ENCODE data around the gene HLA-DPB1. TPM values are rescaled to one million over a fixed set of nuclear protein-coding genes. Genes with fewer than 3 reads are reported as not detected.
A peak's percentile ranks its signal among the peaks of the same experiment; 100 is the strongest.
"Not testable (repeated sequence)": the region's sequence is repeated elsewhere in the genome, so short reads cannot be mapped to it uniquely, and the experiment has no call there.

HLA-DPB1 gene
- total RNA-seq, 2 experiments from 2014 or later, result 43.4 to 44.7 TPM

- Mint-ChIP-seq H3K36me3 (peaks cover 5% of the 10 kb centered on the region), H3K9me3 (peaks cover 19% of the 10 kb centered on the region), H3K4me3 (no peak overlapping the region), H3K4me1 (peaks cover 3% of the 10 kb centered on the region), H3K27me3 (peaks cover 23% of the 10 kb centered on the region), H3K27ac (no peak overlapping the region)
- POLR2A ChIA-PET, result no interaction called here
- DNase-seq (no peak), ATAC-seq (ENCODE audit: low read depth) (no peak)
Observed at GRCh38 chr6:33095681-33096080, 19.9 kb downstream of the HLA-DPB1 start.

DNA sequence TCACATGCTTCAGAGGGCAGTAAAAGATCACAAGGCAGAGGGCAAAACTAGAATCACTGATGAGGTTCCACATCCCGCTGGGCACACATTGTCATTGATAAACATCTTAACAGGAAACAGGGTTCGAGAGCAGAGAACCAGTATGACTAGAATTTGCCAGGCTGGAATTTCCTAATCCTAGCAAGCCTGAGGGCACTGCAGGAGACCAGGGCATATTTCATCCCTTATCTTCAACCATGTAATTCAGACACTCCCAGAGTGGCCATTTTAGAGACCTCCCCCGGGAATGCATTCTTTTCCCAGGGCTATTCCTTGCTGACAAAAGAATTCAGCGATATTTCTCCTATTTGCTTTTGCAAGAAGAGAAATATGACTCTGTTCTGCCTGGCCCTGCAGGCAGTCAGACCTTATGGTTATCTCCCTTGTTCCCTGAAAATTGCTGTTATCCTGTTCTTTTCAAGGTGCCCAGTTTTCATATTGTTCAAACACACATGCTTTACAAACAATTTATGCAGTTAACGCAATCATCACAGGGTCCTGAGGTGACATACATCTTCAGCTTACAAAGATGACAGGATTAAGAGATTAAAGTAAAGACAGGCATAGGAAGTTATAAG, 25.4 kb downstream of the HLA-DPB1 start:
- H3K36me3 Mint-ChIP-seq; POLR2A ChIA-PET; H3K27ac Mint-ChIP-seq; DNase-seq; ATAC-seq (ENCODE audit: low read depth); H3K4me1 Mint-ChIP-seq; H3K4me3 Mint-ChIP-seq: not testable (repeated sequence)
- H3K27me3 Mint-ChIP-seq, result peaks cover 46% of the 10 kb centered on the region
- H3K9me3 Mint-ChIP-seq, result peaks cover 34% of the 10 kb centered on the region

- POLR2A ChIA-PET, result no interaction called here
- Mint-ChIP-seq H3K27ac (no peak overlapping the region), H3K9me3 (peaks cover 23% of the 10 kb centered on the region), H3K4me3 (no peak overlapping the region), H3K4me1 (peaks cover 4% of the 10 kb centered on the region), H3K27me3 (peaks cover 51% of the 10 kb centered on the region), H3K36me3 (peaks cover 2% of the 10 kb centered on the region)
- no peak for ATAC-seq (ENCODE audit: low read depth)
- no peak for DNase-seq
Observed at GRCh38 chr6:33103776-33104175, 28.0 kb downstream of the HLA-DPB1 start.

GRCh38 chr6:33104887-33105286, 29.1 kb downstream of the HLA-DPB1 start:
- H3K4me1 Mint-ChIP-seq, result peaks cover 4% of the 10 kb centered on the region
- H3K27ac Mint-ChIP-seq, result no peak overlapping the region
- H3K27me3 Mint-ChIP-seq, result peaks cover 59% of the 10 kb centered on the region
- H3K4me3 Mint-ChIP-seq, result no peak overlapping the region
- no peak for ATAC-seq (ENCODE audit: low read depth)
- no peaks in the 10 kb centered on the region for H3K36me3 Mint-ChIP-seq
- H3K9me3 Mint-ChIP-seq, result peaks cover 21% of the 10 kb centered on the region
- POLR2A ChIA-PET, result no interaction called here
- no peak for DNase-seq

DNA sequence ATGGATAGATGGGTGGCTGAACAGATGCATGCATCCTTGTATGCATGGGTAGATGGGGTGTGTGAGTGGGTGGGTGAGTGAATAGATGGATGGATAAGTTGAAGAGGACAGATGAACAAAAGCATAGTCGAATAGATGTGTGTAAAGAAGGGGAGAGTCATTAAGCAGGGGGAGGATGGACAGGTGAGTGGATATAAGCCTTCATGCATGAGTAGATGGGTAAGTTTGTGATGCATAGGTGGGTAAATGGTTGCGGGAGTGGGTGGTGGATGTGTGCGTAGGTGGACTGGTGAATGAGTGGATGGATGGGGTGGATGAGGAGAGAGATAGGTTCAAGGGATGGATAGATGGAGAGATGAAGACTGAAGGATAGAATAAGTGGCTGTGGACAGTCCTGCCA, 29.6 kb downstream of the HLA-DPB1 start:
- Mint-ChIP-seq H3K27ac (no peak overlapping the region), H3K27me3 (peaks cover 64% of the 10 kb centered on the region), H3K4me1 (peaks cover 4% of the 10 kb centered on the region), H3K9me3 (peaks cover 18% of the 10 kb centered on the region), H3K36me3 (no peaks in the 10 kb centered on the region), H3K4me3 (no peak overlapping the region)
- DNase-seq, result no peak
- POLR2A ChIA-PET, result no interaction called here
- no peak for ATAC-seq (ENCODE audit: low read depth)

DNA sequence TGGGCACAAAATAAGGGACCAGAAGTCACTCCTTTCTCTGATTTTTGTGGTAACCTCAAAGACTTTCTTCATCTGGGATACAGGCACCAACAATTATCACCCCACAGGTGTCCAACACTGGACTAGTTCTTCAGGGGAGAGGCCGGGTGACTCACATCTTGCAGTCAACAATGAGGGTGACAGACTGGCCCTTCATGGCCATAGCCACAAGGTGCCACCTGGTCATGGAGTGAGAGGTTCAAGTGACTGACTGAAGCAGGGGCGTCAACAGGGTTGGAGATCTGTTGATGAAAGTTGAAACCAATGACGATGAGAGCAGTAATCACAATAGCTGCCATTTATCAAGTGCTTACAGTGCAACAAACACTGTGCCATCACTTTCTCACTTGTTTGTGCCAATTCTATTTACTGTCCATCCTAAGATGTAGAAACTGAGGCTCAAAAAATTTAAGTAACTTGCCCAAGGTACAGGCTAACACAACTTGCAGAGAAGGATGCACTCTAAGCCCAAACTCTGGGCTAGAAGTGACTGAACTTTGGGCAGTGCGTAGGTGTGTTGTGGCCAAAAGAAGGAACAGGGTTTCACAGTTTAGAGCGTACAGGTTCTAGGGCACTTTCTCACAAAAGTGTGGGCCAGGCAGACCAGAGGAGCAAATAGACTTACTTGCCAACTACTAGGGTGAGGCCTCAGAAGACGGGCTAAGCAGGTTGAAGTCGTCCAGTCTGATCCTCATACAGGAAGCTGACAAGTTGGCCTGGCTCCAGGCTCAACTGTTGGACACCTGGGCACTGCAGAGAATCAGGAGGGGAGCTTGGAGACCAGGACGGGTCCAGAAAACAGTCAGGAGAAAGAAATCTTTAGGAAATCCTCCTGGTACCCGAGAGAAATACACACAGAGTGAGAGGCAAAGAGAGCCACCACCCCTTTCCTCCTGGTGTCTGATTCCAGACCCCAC, 30.4 kb downstream of the HLA-DPB1 start:
- POLR2A ChIA-PET, result no interaction called here

GRCh38 chr6:33107641-33108040, 31.9 kb downstream of the HLA-DPB1 start:
- Mint-ChIP-seq H3K36me3 (no peaks in the 10 kb centered on the region), H3K4me3 (no peak overlapping the region), H3K4me1 (peaks cover 4% of the 10 kb centered on the region), H3K9me3 (peaks cover 2% of the 10 kb centered on the region), H3K27ac (no peak overlapping the region), H3K27me3 (peaks cover 71% of the 10 kb centered on the region)
- DNase-seq (no peak), ATAC-seq (ENCODE audit: low read depth) (no peak)
- POLR2A ChIA-PET, result no interaction called here

More for the DNA sequence above, 30.4 kb downstream of the HLA-DPB1 start:
- no peak overlapping the region for H3K4me3 Mint-ChIP-seq
- ATAC-seq (ENCODE audit: low read depth), result no peak
- peaks cover 67% of the 10 kb centered on the region for H3K27me3 Mint-ChIP-seq
- H3K27ac Mint-ChIP-seq, result no peak overlapping the region
- peaks cover 12% of the 10 kb centered on the region for H3K9me3 Mint-ChIP-seq
- no peak for DNase-seq
- no peaks in the 10 kb centered on the region for H3K36me3 Mint-ChIP-seq
- H3K4me1 Mint-ChIP-seq, result peaks cover 4% of the 10 kb centered on the region

DNA sequence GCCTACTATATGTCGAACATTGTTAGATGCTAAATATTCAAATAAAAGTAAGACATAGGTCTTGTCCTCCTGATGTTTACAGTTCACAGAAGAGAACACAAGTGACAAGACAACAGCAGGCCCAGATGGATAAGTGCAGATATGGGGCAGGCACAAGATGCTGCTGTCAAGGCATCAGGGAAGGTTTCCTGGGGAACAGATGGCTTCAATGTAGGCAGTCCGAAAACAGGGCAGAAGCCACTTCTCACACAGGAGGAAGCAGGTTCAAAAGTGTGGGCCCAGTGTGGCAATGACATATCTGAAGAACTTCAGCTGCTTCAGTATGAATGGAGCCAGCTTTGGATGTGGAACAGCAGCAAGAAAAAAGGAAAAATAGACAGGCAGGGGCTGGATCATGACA, 32.5 kb downstream of the HLA-DPB1 start:
- peaks cover 72% of the 10 kb centered on the region for H3K27me3 Mint-ChIP-seq
- H3K4me1 Mint-ChIP-seq, result peaks cover 4% of the 10 kb centered on the region
- H3K27ac Mint-ChIP-seq, result no peak overlapping the region
- DNase-seq, result no peak
- H3K36me3 Mint-ChIP-seq, result no peaks in the 10 kb centered on the region
- no peak overlapping the region for H3K4me3 Mint-ChIP-seq
- ATAC-seq (ENCODE audit: low read depth), result no peak
- H3K9me3 Mint-ChIP-seq, result peaks cover 2% of the 10 kb centered on the region
- POLR2A ChIA-PET, result no interaction called here

- Mint-ChIP-seq H3K36me3 (no peaks in the 10 kb centered on the region), H3K4me3 (no peak overlapping the region), H3K27ac (no peak overlapping the region), H3K27me3 (peaks cover 80% of the 10 kb centered on the region), H3K4me1 (peaks cover 13% of the 10 kb centered on the region), H3K9me3 (no peaks in the 10 kb centered on the region)
- POLR2A ChIA-PET, result no interaction called here
- no peak for DNase-seq
- ATAC-seq (ENCODE audit: low read depth), result peak; percentile 71
Observed at GRCh38 chr6:33112148-33112547, 36.4 kb downstream of the HLA-DPB1 start.

GRCh38 chr6:33113755-33114154, 38.0 kb downstream of the HLA-DPB1 start:
- Mint-ChIP-seq H3K36me3 (no peaks in the 10 kb centered on the region), H3K27me3 (peaks cover 81% of the 10 kb centered on the region), H3K27ac (peak overlapping the region; percentile 11), H3K9me3 (no peaks in the 10 kb centered on the region), H3K4me3 (no peak overlapping the region), H3K4me1 (peaks cover 19% of the 10 kb centered on the region)
- DNase-seq (no peak), ATAC-seq (ENCODE audit: low read depth) (no peak)
- POLR2A ChIA-PET, result no interaction called here

GRCh38 chr6:33114406-33114805, 38.6 kb downstream of the HLA-DPB1 start:
- H3K9me3 Mint-ChIP-seq, result no peaks in the 10 kb centered on the region

DNA sequence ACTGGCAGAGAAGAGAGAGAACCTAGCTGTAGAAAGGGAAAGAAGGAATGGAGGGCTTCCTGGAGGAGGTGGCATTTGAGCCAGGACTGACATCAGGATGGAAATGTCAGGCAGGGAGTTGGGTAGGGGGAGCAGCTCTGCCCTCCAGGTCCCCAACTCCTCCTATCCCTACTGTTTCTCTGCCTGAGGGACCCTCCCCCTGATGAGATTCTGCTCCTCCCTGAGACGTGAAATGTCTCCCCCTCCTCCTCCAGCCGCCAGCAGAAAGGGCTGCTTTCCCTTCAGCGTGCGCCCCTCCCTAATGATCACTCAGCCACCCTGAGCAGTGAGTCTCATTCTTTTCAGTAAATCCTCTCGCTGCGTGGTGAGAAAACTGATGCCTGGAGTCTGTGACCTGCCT, 40.6 kb downstream of the HLA-DPB1 start:
- no peak overlapping the region for H3K4me3 Mint-ChIP-seq
- no peaks in the 10 kb centered on the region for H3K9me3 Mint-ChIP-seq
- POLR2A ChIA-PET, result no interaction called here
- no peak for DNase-seq
- H3K4me1 Mint-ChIP-seq, result peaks cover 19% of the 10 kb centered on the region
- ATAC-seq (ENCODE audit: low read depth), result no peak
- H3K27me3 Mint-ChIP-seq, result peaks cover 74% of the 10 kb centered on the region
- no peaks in the 10 kb centered on the region for H3K36me3 Mint-ChIP-seq
- no peak overlapping the region for H3K27ac Mint-ChIP-seq

More at GRCh38 chr6:33114406-33114805, 38.6 kb downstream of the HLA-DPB1 start:
- Mint-ChIP-seq H3K36me3 (no peaks in the 10 kb centered on the region), H3K27ac (no peak overlapping the region), H3K27me3 (peaks cover 81% of the 10 kb centered on the region), H3K4me3 (no peak overlapping the region), H3K4me1 (peaks cover 19% of the 10 kb centered on the region)
- ATAC-seq (ENCODE audit: low read depth), result no peak
- POLR2A ChIA-PET, result no interaction called here
- DNase-seq, result no peak

DNA sequence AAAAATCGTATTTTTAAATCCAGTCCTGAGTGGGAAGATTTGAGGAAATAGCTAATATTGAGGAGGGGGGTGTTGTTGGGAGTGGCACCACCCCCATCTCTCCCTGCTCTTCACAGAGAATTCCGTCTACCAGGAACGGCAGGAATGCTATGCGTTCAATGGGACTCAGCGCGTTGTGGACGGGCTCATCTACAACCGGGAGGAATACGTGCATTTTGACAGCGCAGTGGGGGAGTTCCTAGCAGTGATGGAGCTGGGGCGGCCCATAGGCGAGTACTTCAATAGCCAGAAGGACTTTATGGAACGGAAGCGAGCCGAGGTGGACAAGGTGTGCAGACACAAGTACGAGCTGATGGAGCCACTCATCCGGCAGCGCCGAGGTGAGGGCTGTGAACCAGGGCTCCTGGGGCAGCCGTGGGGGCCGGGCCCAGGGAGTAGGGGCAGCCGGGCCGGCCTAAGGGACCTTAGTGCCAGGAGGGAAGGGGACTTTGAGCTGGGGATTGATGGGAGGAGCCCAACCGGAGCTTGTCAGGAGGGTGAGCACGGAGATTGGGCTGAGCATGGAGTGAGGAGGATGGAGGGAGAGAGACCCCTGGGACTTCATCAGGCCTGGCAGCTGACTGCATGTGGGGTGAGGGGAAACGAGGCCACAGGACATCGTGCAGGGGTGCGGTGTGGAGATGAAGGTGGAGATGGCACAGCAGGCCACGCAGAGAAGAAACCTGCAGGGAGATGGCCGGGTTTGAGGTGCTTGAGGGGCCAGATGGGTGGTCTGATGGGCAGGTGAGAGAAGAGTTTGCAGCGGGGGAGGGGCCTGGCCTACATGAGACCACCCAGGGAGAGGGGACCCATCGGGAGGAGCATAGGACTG, 41.3 kb downstream of the HLA-DPB1 start:
- Mint-ChIP-seq H3K36me3 (no peaks in the 10 kb centered on the region), H3K4me3 (no peak overlapping the region), H3K27me3 (peaks cover 71% of the 10 kb centered on the region), H3K9me3 (no peaks in the 10 kb centered on the region), H3K4me1 (peaks cover 19% of the 10 kb centered on the region), H3K27ac (no peak overlapping the region)
- peak; percentile 39 for DNase-seq
- POLR2A ChIA-PET, result no interaction called here
- ATAC-seq (ENCODE audit: low read depth), result peak; percentile 27

All from activated naive CD8-positive, alpha-beta T cell treated with anti-CD3 and anti-CD28 coated beads, Interleukin-2, amount 10 ng/mL, durations not matched to agents 7 days and 5 days (primary cell).